HUES64 (cell line): ENCODE data around the gene TAGLN3.
A peak's percentile ranks its signal among the peaks of the same experiment; 100 is the strongest.

Experiments used
- H3K27ac ChIP-seq: 2 replicates; pipeline ENCODE4 v1.7.0; 2013; ENCODE audit warnings: low read depth, low read length, inconsistent platforms
- H3K27me3 ChIP-seq: 2 replicates; pipeline ENCODE4 v1.6.1; 2013; ENCODE audit warnings: mild to moderate bottlenecking, low read length; ENCODE audit not compliant: insufficient read depth
- H3K36me3 ChIP-seq: 2 replicates; pipeline ENCODE4 v1.6.1; 2013; ENCODE audit warnings: mild to moderate bottlenecking, low read length; ENCODE audit not compliant: insufficient read depth
- H3K4me1 ChIP-seq: 2 replicates; pipeline ENCODE4 v1.6.1; 2013; ENCODE audit warnings: mild to moderate bottlenecking, low read length, moderate library complexity; ENCODE audit not compliant: insufficient read depth
- H3K4me3 ChIP-seq: 2 replicates; pipeline ENCODE4 v1.5.1; 2013; ENCODE audit warnings: mild to moderate bottlenecking, low read length, moderate library complexity
- H3K9ac ChIP-seq: 2 replicates; pipeline ENCODE4 v1.6.1; 2013; ENCODE audit warnings: mild to moderate bottlenecking, low read depth, low read length
- H3K9me3 ChIP-seq: 2 replicates; pipeline ENCODE4 v1.6.1; 2013; ENCODE audit warnings: low read depth, low read length; ENCODE audit not compliant: insufficient read depth
- WGBS: fragments of 150-250, 120-280 bp; methylation state at CpG from one replicate; pipeline ENCODE4 v1.1.7; 2013; ENCODE audit warnings: missing lambda C conversion rate; 5-methylcytosine and 5-hydroxymethylcytosine counted together

The TAGLN3 gene

DNA sequence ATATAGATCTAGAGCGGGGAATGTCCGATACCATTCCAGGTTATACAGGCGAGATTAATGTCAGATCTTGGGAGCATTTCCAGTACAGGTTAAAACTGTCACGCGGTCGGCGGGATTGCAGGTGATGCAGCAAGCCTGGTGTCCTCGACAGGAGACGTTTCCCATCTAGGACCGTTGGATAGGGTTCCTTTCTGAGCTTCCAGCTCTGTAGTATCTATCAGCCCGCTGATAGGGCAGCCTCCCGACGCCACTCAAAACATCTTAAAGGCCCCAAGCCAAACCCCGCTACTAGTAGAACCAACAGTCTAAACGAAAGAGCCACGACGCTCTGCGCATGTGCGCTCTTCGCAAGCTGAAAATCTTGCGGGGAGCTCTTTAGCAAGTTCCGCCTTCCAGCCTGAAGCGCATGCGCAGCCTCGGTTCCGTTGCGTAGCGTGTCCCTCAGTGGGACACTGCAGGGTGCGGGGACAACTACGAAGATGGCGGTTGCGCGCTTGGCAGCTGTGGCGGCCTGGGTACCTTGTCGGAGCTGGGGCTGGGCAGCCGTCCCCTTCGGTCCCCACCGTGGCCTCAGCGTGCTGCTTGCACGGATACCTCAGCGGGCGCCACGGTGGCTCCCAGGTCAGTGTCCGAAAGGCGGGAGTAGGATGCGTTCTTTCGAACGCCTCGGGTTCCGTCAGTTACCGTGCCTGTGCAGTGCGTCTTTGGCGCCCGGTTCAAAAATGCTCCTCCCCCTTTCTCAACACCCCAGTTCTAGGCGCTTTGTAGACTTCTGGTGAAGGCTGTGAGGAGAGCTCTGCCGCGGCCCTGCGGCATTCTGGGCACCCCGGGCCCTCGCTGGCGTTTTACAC, 19.9 kb upstream of the TAGLN3 start, which contains the start of gene ABHD10:
TSS of gene ABHD10 (plus strand) at position 444 of the 851 bp plus-strand sequence. CDS start at position 480, 36 bp downstream.
- no peaks in the 10 kb centered on the region for H3K9me3 ChIP-seq
- peaks cover 7% of the 10 kb centered on the region for H3K4me1 ChIP-seq
- WGBS, result 3% methylated on average over 61 of the region's 61 CpGs
- no peaks in the 10 kb centered on the region for H3K27me3 ChIP-seq
- H3K27ac ChIP-seq, result peak within 1 kb of the TSS; percentile 71
- H3K4me3 ChIP-seq, result peak within 1 kb of the TSS; percentile 96
- peaks cover 15% of the 10 kb centered on the region for H3K36me3 ChIP-seq
- H3K9ac ChIP-seq, result peak within 1 kb of the TSS; percentile 87

DNA sequence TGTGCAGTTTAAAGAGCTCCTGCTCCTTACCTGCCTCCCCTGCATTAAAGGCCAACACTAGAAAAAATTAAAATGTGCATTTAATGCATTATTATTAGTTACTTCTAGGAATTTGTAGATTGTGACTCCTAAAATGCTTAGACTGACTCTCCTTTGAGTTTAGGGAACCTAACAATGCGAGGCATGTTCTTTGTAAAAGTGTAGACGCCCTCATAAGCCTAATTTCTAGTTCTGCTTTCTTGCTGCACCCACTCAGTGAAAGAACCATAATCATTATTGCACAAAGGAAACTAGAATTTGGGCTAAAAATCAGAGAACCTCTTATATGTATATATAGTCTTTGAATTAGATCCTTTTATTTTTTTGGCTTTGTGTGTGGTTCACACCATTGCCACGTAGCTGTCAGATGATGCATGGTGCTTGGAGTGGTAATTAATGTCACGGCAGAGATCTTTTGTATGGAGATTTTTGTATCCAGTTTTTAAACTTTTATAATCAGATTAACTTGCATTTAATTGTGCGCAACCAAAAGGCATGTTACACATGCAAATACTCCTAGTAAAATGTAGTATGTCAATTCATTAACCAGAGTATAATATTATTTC, 19.2 kb upstream of the TAGLN3 start:
- H3K27ac ChIP-seq, result peak overlapping the region; percentile 71
- H3K9ac ChIP-seq, result peak overlapping the region; percentile 87
- no peaks in the 10 kb centered on the region for H3K9me3 ChIP-seq
- no peaks in the 10 kb centered on the region for H3K27me3 ChIP-seq
- H3K36me3 ChIP-seq, result peaks cover 11% of the 10 kb centered on the region
- WGBS, result 19% methylated on average over 4 of the region's 5 CpGs
- H3K4me3 ChIP-seq, result peak overlapping the region; percentile 96
- H3K4me1 ChIP-seq, result peaks cover 7% of the 10 kb centered on the region

DNA sequence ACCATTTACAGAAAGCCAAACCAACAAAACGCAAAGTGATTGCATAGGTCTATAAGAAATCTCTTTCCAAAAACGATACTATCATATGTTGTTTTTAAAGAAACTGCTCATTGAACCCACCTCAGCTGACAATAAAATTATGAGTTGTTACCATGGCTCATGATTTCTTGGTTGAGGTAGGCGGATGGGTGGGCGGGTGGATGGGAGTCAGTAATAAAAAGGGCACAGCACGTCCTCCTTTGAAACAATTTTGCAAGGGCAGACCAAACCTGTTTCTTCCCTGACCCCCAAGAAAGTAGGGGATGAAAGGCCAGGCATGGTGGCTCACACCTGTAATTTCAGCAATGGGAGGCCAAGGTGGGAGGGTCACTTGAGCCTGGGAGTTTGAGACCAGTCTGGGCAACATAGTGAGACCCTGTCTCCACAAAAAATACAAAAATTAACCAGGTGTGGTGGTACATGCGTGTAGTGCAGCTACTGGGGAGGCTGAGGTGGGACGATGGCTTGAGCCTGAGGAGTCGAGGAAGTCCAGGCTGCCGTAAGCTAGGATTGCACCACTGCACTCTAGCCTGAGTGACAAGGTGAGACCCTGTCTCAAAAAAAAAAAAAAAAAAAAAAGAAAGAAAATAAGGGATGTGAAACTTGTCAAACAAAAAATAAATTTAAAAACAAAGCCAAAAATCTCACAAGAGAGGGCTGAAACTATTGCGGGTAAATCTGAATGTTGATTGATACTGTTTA, 17.8 kb upstream of the TAGLN3 start:
- 93% methylated on average over 10 of the region's 10 CpGs for WGBS
- H3K27ac ChIP-seq, result no peak overlapping the region
- H3K36me3 ChIP-seq, result peaks cover 12% of the 10 kb centered on the region
- no peak overlapping the region for H3K4me3 ChIP-seq
- peaks cover 7% of the 10 kb centered on the region for H3K4me1 ChIP-seq
- no peak overlapping the region for H3K9ac ChIP-seq
- H3K27me3 ChIP-seq, result no peaks in the 10 kb centered on the region
- H3K9me3 ChIP-seq, result no peaks in the 10 kb centered on the region

DNA sequence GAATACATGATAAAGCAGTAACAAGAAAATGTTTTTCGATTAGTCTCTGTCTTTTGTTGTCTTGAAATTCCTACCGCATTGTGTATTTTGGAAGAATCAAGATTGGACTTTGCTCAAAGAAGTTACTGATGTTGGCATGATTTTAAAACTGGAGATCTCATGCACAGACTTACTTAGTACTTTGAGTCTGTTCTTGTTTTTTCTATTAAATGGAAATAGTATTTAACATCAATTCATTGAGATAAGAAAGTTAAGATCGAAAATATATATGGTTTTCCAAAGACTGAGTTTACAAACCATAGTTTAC, 17.3 kb upstream of the TAGLN3 start:
- Histone ChIP-seq H3K36me3 (peaks cover 12% of the 10 kb centered on the region), H3K4me1 (peaks cover 7% of the 10 kb centered on the region), H3K9me3 (no peaks in the 10 kb centered on the region), H3K27ac (no peak overlapping the region), H3K27me3 (no peaks in the 10 kb centered on the region), H3K4me3 (no peak overlapping the region), H3K9ac (no peak overlapping the region)
- WGBS, result 96% methylated on average over 2 of the region's 3 CpGs

DNA sequence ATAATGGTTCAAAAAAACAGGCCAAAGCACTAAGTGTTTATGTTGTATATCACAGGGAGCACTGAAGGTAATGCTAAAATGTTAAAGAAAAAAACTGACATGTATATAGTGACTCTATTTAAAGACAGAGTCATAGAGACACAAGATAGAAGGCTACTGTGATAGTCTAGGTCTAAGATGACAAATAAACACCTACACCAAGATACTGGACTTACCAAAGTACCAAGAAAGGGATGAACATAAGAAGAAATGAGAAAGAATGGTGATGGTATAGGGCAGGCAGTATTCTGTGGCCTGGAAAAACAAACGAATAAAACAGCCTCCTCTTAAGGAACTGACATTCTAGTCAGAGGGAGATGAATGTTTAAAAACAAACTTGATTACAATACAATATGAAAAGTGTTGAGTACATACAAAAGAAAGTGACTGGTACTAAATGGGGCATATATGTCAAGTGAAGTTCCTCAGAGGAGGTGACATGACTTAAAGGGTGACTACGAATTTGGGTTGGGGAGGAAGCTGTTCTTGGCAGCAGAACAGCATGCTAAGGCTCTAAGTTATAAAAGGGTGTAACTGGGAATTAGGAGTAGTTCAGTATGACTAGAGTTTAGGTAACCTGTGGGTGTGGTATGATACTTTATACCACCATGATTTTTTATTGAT, 14.0 kb upstream of the TAGLN3 start:
- H3K9ac ChIP-seq, result no peak overlapping the region
- 92% methylated on average over 2 of the region's 2 CpGs for WGBS
- H3K27ac ChIP-seq, result no peak overlapping the region
- H3K36me3 ChIP-seq, result peaks cover 39% of the 10 kb centered on the region
- no peaks in the 10 kb centered on the region for H3K9me3 ChIP-seq
- peaks cover 5% of the 10 kb centered on the region for H3K4me1 ChIP-seq
- no peak overlapping the region for H3K4me3 ChIP-seq
- H3K27me3 ChIP-seq, result no peaks in the 10 kb centered on the region

DNA sequence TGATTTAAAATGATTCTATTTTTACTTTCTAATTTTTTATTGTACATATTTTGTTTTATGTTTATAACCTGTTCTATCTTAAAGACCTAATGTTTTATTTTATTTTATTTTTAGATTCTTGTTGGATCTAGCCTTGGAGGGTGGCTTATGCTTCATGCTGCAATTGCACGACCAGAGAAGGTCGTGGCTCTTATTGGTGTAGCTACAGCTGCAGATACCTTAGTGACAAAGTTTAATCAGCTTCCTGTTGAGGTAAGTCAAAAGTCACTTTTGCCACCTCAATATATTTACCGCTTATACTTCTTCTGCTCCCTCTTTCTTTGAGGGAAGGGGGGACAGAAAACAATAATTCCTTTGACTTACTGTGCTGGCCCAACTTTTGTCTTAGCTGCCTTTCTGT, 11.9 kb upstream of the TAGLN3 start:
- no peaks in the 10 kb centered on the region for H3K9me3 ChIP-seq

DNA sequence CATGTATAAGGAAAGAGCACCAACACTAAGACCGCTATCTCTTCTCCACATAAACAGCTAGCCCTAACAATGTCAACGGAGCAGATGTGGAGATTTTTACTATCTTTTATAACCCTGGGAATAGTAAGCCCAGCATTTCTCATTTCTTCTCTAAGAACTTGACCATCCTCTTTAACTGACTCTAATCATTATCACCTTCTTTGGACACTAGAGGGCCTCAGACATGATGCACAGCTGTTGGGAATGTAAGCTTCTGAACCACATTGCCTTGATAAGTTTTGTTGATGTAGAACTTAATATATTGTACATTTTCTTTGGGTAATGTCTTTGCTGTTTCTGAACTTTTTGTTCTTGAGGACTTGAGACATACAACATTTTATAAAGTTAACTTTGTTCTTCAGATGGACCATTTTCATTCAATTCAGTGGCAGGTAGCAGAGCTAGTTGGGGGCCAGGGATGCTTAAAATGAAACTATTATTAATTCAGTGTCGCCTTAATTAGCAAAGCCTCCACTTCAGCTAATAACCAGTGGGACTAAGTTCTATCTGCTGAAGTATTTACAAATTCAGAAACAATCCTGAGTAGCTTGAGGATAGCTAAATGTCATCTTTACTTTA, 9.6 kb upstream of the TAGLN3 start:
- WGBS, result 76% methylated on average over 3 of the region's 3 CpGs
- Histone ChIP-seq H3K4me3 (no peak overlapping the region), H3K27me3 (no peaks in the 10 kb centered on the region), H3K9me3 (no peaks in the 10 kb centered on the region), H3K36me3 (peaks cover 58% of the 10 kb centered on the region), H3K9ac (no peak overlapping the region), H3K4me1 (peaks cover 5% of the 10 kb centered on the region), H3K27ac (no peak overlapping the region)

More for the DNA sequence above, 11.9 kb upstream of the TAGLN3 start:
- Histone ChIP-seq H3K4me1 (no peaks in the 10 kb centered on the region), H3K9ac (no peak overlapping the region), H3K27ac (no peak overlapping the region), H3K36me3 (peaks cover 58% of the 10 kb centered on the region), H3K27me3 (no peaks in the 10 kb centered on the region), H3K4me3 (no peak overlapping the region)
- WGBS, result 87% methylated on average over 3 of the region's 3 CpGs

DNA sequence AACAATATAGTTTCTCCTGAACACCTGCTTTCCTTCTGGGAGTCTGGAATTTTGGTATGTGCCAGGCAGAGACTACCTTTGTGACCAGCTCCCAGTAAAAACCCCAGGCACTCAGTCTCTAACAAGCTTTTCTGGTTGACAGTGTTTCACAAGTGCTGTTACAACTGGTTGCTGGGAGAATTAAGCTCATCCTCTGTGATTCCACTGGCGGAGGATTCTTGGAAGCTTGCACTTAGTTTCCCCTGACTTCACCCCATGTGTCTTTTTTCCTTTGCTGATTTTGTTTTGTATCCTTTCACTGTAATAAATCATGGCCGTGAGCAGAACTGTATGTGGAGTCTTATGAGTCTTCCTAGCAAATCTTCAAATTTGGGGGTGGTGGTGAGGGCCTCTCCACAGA, 5.7 kb upstream of the TAGLN3 start:
- no peaks in the 10 kb centered on the region for H3K9me3 ChIP-seq
- peaks cover 8% of the 10 kb centered on the region; the same call in 1 of the 2 replicates for H3K27me3 ChIP-seq
- peaks cover 41% of the 10 kb centered on the region for H3K36me3 ChIP-seq

DNA sequence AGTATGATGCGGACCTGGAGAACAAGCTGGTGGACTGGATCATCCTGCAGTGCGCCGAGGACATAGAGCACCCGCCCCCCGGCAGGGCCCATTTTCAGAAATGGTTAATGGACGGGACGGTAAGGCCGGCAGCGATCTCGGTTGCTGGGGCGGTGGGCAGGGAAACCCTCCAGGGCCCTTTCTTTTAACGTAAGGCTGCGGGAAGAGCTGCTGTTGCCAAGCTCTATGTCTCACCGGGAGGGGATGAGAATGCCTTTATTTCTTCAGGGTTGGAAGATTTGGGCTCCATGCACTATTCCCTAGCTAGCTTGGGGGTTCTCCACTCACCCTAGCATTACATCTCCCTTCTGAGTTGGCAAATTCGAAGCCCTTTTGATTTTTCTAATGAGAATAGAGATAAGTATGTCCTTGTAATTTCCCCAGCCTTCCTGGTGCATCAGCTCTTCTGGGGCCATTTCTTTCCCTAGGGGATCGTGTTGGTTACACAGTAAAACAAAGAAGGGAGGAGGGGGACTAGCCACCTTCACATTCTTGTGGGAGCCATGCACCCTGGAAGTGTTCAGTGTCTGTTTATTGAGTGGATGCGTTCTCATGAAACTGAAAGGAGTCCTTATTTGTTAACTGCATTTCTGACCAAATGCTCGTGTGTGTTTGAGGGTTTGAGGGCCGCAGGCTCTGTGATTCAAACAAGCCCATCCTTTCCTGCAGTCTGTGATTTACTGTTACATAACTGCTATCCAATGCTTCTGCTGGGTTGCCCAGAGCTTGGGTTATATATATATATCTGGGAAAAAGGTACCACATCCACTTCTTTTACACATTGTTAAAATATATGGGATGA, 982 bp downstream of the TAGLN3 start:
- peak overlapping the region; percentile 38; the same call in 1 of the 2 replicates for H3K27ac ChIP-seq
- WGBS, result 8% methylated on average over 18 of the region's 19 CpGs

More for the DNA sequence above, 5.7 kb upstream of the TAGLN3 start:
- H3K9ac ChIP-seq, result no peak overlapping the region
- no peak overlapping the region for H3K4me3 ChIP-seq
- 90% methylated on average over 2 of the region's 2 CpGs for WGBS
- no peak overlapping the region for H3K27ac ChIP-seq
- H3K4me1 ChIP-seq, result peaks cover 5% of the 10 kb centered on the region

DNA sequence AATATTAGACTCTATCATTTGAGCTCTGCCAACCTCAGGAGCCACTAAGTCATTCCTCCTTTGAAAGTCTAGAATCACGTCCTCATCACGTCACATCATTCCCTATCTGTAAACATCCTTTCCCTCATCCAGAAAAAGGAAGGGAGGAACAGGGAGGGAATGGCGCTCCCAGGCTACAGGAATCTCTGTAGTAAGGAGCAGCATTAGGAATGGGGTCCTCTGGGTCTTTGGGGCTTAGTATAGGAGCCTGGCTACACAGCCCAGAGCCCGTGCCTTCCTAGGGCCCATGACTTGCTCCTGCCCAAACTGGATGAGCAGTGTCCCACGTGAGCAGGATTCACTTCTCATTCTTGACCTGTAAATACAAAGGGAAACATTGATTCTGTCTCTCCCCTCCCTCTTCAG, 1.6 kb downstream of the TAGLN3 start:
- H3K4me1 ChIP-seq, result peaks cover 34% of the 10 kb centered on the region
- H3K27me3 ChIP-seq, result peaks cover 36% of the 10 kb centered on the region
- no peak overlapping the region for H3K27ac ChIP-seq
- H3K9ac ChIP-seq, result no peak overlapping the region
- no peaks in the 10 kb centered on the region for H3K9me3 ChIP-seq
- 48% methylated on average over 5 of the region's 5 CpGs for WGBS
- H3K36me3 ChIP-seq, result peaks cover 4% of the 10 kb centered on the region; the same call in 1 of the 2 replicates
- H3K4me3 ChIP-seq, result peak overlapping the region; percentile 78

More for the DNA sequence above, 982 bp downstream of the TAGLN3 start:
- peaks cover 34% of the 10 kb centered on the region for H3K4me1 ChIP-seq
- H3K9ac ChIP-seq, result peak overlapping the region; percentile 71
- H3K36me3 ChIP-seq, result no peaks in the 10 kb centered on the region
- H3K27me3 ChIP-seq, result peaks cover 36% of the 10 kb centered on the region
- H3K4me3 ChIP-seq, result peak overlapping the region; percentile 78
- H3K9me3 ChIP-seq, result no peaks in the 10 kb centered on the region
